Endodermal cell (in vitro differentiated cells): ENCODE results near the gene SERPINB5. TPM values are rescaled to one million over a fixed set of nuclear protein-coding genes. Genes with fewer than 3 reads are reported as not detected.

Experiments
- DNase-seq: peaks from one replicate; pipeline ENCODE4 v3.0.0-alpha.2; 2017
- H3K27ac ChIP-seq: 2 replicates; pipeline ENCODE4 v1.5.1; 2013; ENCODE audit warnings: mild to moderate bottlenecking, low read depth, low read length, moderate library complexity
- H3K27me3 ChIP-seq: 2 replicates; pipeline ENCODE4 v1.6.1; 2013; ENCODE audit warnings: mild to moderate bottlenecking, low read length, moderate library complexity; ENCODE audit not compliant: insufficient read depth, control insufficient read depth, poor library complexity, severe bottlenecking
- H3K36me3 ChIP-seq: 2 replicates; pipeline ENCODE4 v1.7.0; 2013; ENCODE audit warnings: mild to moderate bottlenecking, low read length, moderate library complexity; ENCODE audit not compliant: control insufficient read depth, insufficient read depth
- H3K4me1 ChIP-seq: one replicate; pipeline ENCODE4 v1.7.0; 2013; ENCODE audit warnings: low read length; ENCODE audit not compliant: control insufficient read depth, insufficient read depth
- H3K4me3 ChIP-seq: 2 replicates; pipeline ENCODE4 v1.5.1; 2013; ENCODE audit warnings: mild to moderate bottlenecking, low read length, moderate library complexity
- H3K9ac ChIP-seq: 2 replicates; pipeline ENCODE4 v1.6.1; 2013; ENCODE audit warnings: mild to moderate bottlenecking, low read length, moderate library complexity; ENCODE audit not compliant: poor library complexity, severe bottlenecking; ENCODE audit errors: extremely low read depth
- H3K9me3 ChIP-seq: 2 replicates; pipeline ENCODE4 v1.6.1; 2013; ENCODE audit warnings: mild to moderate bottlenecking, low read length, moderate library complexity; ENCODE audit not compliant: control insufficient read depth
- H3K27ac Mint-ChIP-seq: 2 replicates; pipeline ENCODE4 v1.8.0; 2020; ENCODE audit warnings: mixed read lengths
- H3K27me3 Mint-ChIP-seq: 2 replicates; pipeline ENCODE4 v1.8.0; 2021; ENCODE audit warnings: mild to moderate bottlenecking, mixed read lengths; ENCODE audit not compliant: insufficient read depth
- H3K36me3 Mint-ChIP-seq: 2 replicates; pipeline ENCODE4 v1.8.0; 2020; ENCODE audit warnings: low read depth, mixed read lengths
- H3K4me1 Mint-ChIP-seq: 2 replicates; pipeline ENCODE4 v1.8.0; 2020; ENCODE audit warnings: mixed read lengths
- H3K4me3 Mint-ChIP-seq: 2 replicates; pipeline ENCODE4 v1.8.0; 2020; ENCODE audit warnings: mild to moderate bottlenecking, moderate library complexity, mixed read lengths
- H3K9me3 Mint-ChIP-seq: 2 replicates; pipeline ENCODE4 v1.8.0; 2020; ENCODE audit warnings: mild to moderate bottlenecking, mixed read lengths
- CTCF ChIP-seq: fragments of 200-600 bp; sonication (generic); conservative IDR thresholded peaks from 2 replicates; pipeline ENCODE4 v1.5.0; 2021; ENCODE audit warnings: antibody characterized with exemption, mild to moderate bottlenecking
- WGBS, 2 experiments: methylation state at CpG; one replicate each; pipeline versions ENCODE4 v1.1.5 to v1.1.7; 2013; ENCODE audit warnings: missing lambda C conversion rate in 2 of 2, mixed read lengths in 1 of 2; ENCODE audit not compliant: insufficient coverage in 1 of 2, insufficient read length in 1 of 2; 5-methylcytosine and 5-hydroxymethylcytosine counted together
- total RNA-seq, 2 donors: library from RNA; stranded (reverse); fragmentation: NEBNext Ultra II Directional in 1 of 2; extraction: Animal tissue kit (Norgen Biotek cat#: 25700) in 1 of 2; gene quantifications; 2 replicates in 1 of 2; 3 replicates in 1 of 2; pipeline ENCODE4 v1.2.1, GENCODE V29; 2021

SERPINB5 gene
- total RNA-seq, 2 donors from 2014 or later = 3.3 TPM; not detected in 1

GRCh38 chr18:63457977-63458376, 18.8 kb upstream of the SERPINB5 start:
- Mint-ChIP-seq H3K27ac (no peak overlapping the region), H3K4me1 (no peaks in the 10 kb centered on the region), H3K4me3 (no peak overlapping the region), H3K9me3 (no peaks in the 10 kb centered on the region), H3K27me3 (no peaks in the 10 kb centered on the region), H3K36me3 (no peaks in the 10 kb centered on the region)
- WGBS, 2 experiments = 93 to 100% methylated on average over 1 to 5 of the region's 6 CpGs
- Histone ChIP-seq H3K9me3 (no peaks in the 10 kb centered on the region), H3K36me3 (no peaks in the 10 kb centered on the region), H3K9ac (no peak overlapping the region), H3K4me1 (no peaks in the 10 kb centered on the region), H3K4me3 (no peak overlapping the region), H3K27me3 (no peaks in the 10 kb centered on the region), H3K27ac (no peak overlapping the region)
- no peak for DNase-seq
- TF ChIP-seq CTCF = no peak

GRCh38 chr18:63460414-63460813, 16.3 kb upstream of the SERPINB5 start:
- Histone ChIP-seq H3K9me3 (no peaks in the 10 kb centered on the region), H3K36me3 (no peaks in the 10 kb centered on the region), H3K4me3 (no peak overlapping the region), H3K4me1 (no peaks in the 10 kb centered on the region), H3K27me3 (no peaks in the 10 kb centered on the region), H3K27ac (no peak overlapping the region), H3K9ac (no peak overlapping the region)
- Mint-ChIP-seq H3K27me3 (no peaks in the 10 kb centered on the region), H3K4me3 (no peak overlapping the region), H3K9me3 (no peaks in the 10 kb centered on the region), H3K27ac (no peak overlapping the region), H3K4me1 (no peaks in the 10 kb centered on the region), H3K36me3 (no peaks in the 10 kb centered on the region)
- no peak for TF ChIP-seq CTCF
- 72 to 100% methylated on average over 1 of the region's 1 CpG for WGBS, 2 experiments
- no peak for DNase-seq

GRCh38 chr18:63464434-63464833, 12.3 kb upstream of the SERPINB5 start:
- Histone ChIP-seq H3K36me3 (no peaks in the 10 kb centered on the region), H3K27ac (no peak overlapping the region), H3K9me3 (no peaks in the 10 kb centered on the region), H3K4me1 (peaks cover 8% of the 10 kb centered on the region), H3K9ac (no peak overlapping the region), H3K27me3 (no peaks in the 10 kb centered on the region), H3K4me3 (no peak overlapping the region)
- H3K36me3 Mint-ChIP-seq = no peaks in the 10 kb centered on the region
- H3K4me3 Mint-ChIP-seq = no peak overlapping the region
- H3K4me1 Mint-ChIP-seq = peaks cover 15% of the 10 kb centered on the region
- WGBS, 2 experiments = 93% methylated on average over 2 of the region's 2 CpGs; no CpG with 5 or more reads in 1 of the 2 experiments
- no peaks in the 10 kb centered on the region for H3K9me3 Mint-ChIP-seq
- H3K27me3 Mint-ChIP-seq = no peaks in the 10 kb centered on the region
- DNase-seq = no peak
- no peak overlapping the region for H3K27ac Mint-ChIP-seq
- no peak for TF ChIP-seq CTCF
